OCI-LY3 (cell line): ENCODE data around the gene SSC5D.
"Not testable (repeated sequence)": the region's sequence is repeated elsewhere in the genome, so short reads cannot be mapped to it uniquely, and the experiment has no call there.

Experiments
- H2AFZ ChIP-seq: fragments of 200-600, 300-600 bp; shearing (Covaris generic); 2 replicates; pipeline ENCODE4 v1.6.0; 2014; ENCODE audit warnings: antibody characterized with exemption, low read depth, low read length
- H3K27ac ChIP-seq: fragments of 200-600, 300-600 bp; sonication (generic); 2 replicates; pipeline ENCODE4 v1.5.1; 2014; ENCODE audit warnings: mild to moderate bottlenecking, low read length, moderate library complexity, mixed read lengths
- H3K27me3 ChIP-seq: fragments of 200-600, 300-600 bp; sonication (generic); 2 replicates; pipeline ENCODE4 v1.6.1; 2014; ENCODE audit warnings: low read depth, low read length, mixed read lengths
- H3K36me3 ChIP-seq: fragments of 200-600, 300-600 bp; sonication (generic); replicated peaks from 2 replicates; pipeline ENCODE3; 2014; ENCODE audit warnings: low read depth, low read length, mixed read lengths
- H3K4me1 ChIP-seq: fragments of 300-600, 200-600 bp; sonication (generic); 2 replicates; pipeline ENCODE4 v1.6.1; 2014; ENCODE audit warnings: low read length, mixed read lengths
- H3K4me2 ChIP-seq: fragments of 200-600, 300-600 bp; sonication (generic); 2 replicates; pipeline ENCODE4 v1.6.1; 2014; ENCODE audit warnings: low read length, mixed read lengths
- H3K4me3 ChIP-seq: fragments of 300-600, 200-600 bp; sonication (generic); 2 replicates; pipeline ENCODE4 v1.5.1; 2014; ENCODE audit warnings: antibody characterized with exemption, mild to moderate bottlenecking, low read length, moderate library complexity
- H3K79me2 ChIP-seq: fragments of 300-600, 200-600 bp; shearing (Covaris generic); 2 replicates; pipeline ENCODE4 v1.6.1; 2014; ENCODE audit warnings: mild to moderate bottlenecking, low read length, mixed read lengths
- H3K9ac ChIP-seq: fragments of 300-600, 200-600 bp; shearing (Covaris generic); 2 replicates; pipeline ENCODE4 v1.6.0; 2014; ENCODE audit warnings: mild to moderate bottlenecking, low read length, moderate library complexity
- H3K9me3 ChIP-seq: fragments of 200-600, 300-600 bp; shearing (Covaris generic); 2 replicates; pipeline ENCODE4 v1.6.1; 2014; ENCODE audit warnings: low read length, mixed read lengths; ENCODE audit not compliant: insufficient read depth
- H4K20me1 ChIP-seq: fragments of 200-600, 300-600 bp; sonication (generic); 2 replicates; pipeline ENCODE4 v1.6.1; 2016; ENCODE audit warnings: low read length, mixed read lengths; ENCODE audit not compliant: insufficient read depth
- EZH2phosphoT487 ChIP-seq: fragments of 200-600 bp; shearing (Covaris generic); IDR thresholded peaks from 2 replicates; pipeline ENCODE4 v1.6.1; 2018; ENCODE audit warnings: antibody characterized with exemption, mixed run types, low read depth
- TF ChIP-seq, protein P1 (sequence below): fragments of 200-600, 300-600 bp; sonication (generic); IDR thresholded peaks from 2 replicates; pipeline ENCODE4 v1.5.1; 2014; ENCODE audit warnings: antibody characterized with exemption, low read length, low read depth

Gene SSC5D

DNA sequence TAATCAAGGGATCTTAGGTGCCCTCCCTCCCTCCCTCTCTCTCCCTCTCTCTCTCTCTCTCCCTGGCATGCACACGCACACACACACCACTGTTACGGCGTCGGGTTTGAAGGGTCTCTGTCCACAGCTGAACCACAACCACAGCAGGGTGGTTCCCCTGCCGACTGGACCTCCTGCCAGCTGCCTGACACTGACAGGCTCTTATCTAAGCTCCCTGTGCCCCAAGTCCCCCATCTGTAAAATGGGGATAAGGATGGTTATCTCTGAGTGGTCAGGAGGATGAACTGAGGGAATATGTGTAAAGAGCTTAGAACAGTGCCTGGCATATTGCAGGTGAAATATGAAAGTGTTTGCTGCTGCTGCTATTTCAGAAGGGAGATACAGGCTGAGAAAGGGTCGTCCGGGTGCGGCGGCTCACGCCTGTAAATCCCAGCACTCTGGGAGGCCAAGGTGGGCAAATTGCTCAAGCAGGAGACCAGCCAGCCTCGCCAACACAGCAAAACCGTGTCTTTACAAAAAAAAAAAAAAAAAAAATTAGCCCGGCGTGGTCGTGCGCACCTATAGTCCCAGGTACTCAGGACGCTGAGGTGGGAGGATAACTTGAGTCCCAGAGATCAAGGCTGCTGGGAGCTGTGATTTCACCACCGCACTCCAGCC lies 44.3 kb upstream of the SSC5D start:
- H3K4me2 ChIP-seq = no peak overlapping the region
- no peak overlapping the region for H3K9ac ChIP-seq
- H3K79me2 ChIP-seq = no peaks in the 10 kb centered on the region
- no peak for TF ChIP-seq EZH2phosphoT487
- TF ChIP-seq, protein P1, sequence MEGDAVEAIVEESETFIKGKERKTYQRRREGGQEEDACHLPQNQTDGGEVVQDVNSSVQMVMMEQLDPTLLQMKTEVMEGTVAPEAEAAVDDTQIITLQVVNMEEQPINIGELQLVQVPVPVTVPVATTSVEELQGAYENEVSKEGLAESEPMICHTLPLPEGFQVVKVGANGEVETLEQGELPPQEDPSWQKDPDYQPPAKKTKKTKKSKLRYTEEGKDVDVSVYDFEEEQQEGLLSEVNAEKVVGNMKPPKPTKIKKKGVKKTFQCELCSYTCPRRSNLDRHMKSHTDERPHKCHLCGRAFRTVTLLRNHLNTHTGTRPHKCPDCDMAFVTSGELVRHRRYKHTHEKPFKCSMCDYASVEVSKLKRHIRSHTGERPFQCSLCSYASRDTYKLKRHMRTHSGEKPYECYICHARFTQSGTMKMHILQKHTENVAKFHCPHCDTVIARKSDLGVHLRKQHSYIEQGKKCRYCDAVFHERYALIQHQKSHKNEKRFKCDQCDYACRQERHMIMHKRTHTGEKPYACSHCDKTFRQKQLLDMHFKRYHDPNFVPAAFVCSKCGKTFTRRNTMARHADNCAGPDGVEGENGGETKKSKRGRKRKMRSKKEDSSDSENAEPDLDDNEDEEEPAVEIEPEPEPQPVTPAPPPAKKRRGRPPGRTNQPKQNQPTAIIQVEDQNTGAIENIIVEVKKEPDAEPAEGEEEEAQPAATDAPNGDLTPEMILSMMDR = no peak
- H3K4me3 ChIP-seq = no peak overlapping the region
- H3K4me1 ChIP-seq = no peaks in the 10 kb centered on the region
- H2AFZ ChIP-seq = no peak overlapping the region
- H3K27ac ChIP-seq = no peak overlapping the region
- H3K36me3 ChIP-seq = no peaks in the 10 kb centered on the region
- no peaks in the 10 kb centered on the region for H3K9me3 ChIP-seq
- no peaks in the 10 kb centered on the region for H4K20me1 ChIP-seq
- H3K27me3 ChIP-seq = no peaks in the 10 kb centered on the region

DNA sequence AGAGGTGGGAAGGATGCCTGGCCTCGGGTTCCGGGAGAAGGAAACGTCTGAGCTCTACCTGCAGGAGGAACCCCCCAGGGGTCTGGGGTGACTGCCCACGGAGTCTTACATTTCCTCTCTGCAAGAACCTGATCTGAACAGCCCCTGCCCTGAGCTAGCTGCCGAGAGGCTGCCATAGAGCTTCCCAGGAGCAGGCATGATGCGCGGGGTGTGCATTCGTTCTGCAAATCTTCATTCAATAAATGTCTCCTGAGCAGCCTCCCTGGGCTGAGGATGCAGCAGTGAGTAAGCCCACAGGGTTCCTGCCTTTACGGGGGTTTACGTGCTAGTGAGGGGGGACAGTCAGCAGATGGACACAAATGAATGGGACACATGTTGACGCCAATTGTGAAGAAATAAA lies 43.6 kb upstream of the SSC5D start:
- no peak overlapping the region for H2AFZ ChIP-seq
- H3K4me1 ChIP-seq = no peaks in the 10 kb centered on the region
- H3K4me3 ChIP-seq = no peak overlapping the region

DNA sequence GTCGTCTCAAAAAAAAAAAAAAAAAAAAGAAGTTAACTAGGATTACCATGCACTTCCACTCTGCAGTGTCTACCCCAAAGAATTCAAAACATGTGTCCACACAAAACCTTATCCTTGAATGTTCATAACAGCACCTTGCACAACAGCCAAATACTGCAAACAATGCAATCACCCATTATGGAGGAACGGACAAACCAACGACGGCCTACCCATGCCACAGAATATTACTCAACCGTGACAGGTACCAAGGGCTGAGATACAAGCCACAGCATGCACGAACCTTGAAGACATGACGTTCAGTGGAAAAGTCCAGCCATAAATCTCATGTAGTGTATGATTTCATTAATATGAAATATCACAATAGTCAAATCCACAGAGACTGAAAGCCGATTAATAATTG lies 42.2 kb upstream of the SSC5D start:
- no peaks in the 10 kb centered on the region for H3K36me3 ChIP-seq
- no peak overlapping the region for H3K9ac ChIP-seq
- no peaks in the 10 kb centered on the region for H4K20me1 ChIP-seq
- no peaks in the 10 kb centered on the region for H3K4me1 ChIP-seq
- no peaks in the 10 kb centered on the region for H3K9me3 ChIP-seq
- no peak overlapping the region for H2AFZ ChIP-seq
- no peak overlapping the region for H3K4me3 ChIP-seq
- no peaks in the 10 kb centered on the region for H3K79me2 ChIP-seq
- TF ChIP-seq, protein P1 = no peak
- no peak for TF ChIP-seq EZH2phosphoT487
- no peaks in the 10 kb centered on the region for H3K27me3 ChIP-seq
- no peak overlapping the region for H3K4me2 ChIP-seq
- H3K27ac ChIP-seq = no peak overlapping the region

More for the DNA sequence above, 43.6 kb upstream of the SSC5D start:
- H3K79me2 ChIP-seq = no peaks in the 10 kb centered on the region
- no peaks in the 10 kb centered on the region for H4K20me1 ChIP-seq
- no peaks in the 10 kb centered on the region for H3K9me3 ChIP-seq
- H3K9ac ChIP-seq = no peak overlapping the region
- TF ChIP-seq, protein P1 = no peak
- TF ChIP-seq EZH2phosphoT487 = no peak
- H3K27ac ChIP-seq = no peak overlapping the region
- no peaks in the 10 kb centered on the region for H3K36me3 ChIP-seq
- no peaks in the 10 kb centered on the region for H3K27me3 ChIP-seq
- no peak overlapping the region for H3K4me2 ChIP-seq

DNA sequence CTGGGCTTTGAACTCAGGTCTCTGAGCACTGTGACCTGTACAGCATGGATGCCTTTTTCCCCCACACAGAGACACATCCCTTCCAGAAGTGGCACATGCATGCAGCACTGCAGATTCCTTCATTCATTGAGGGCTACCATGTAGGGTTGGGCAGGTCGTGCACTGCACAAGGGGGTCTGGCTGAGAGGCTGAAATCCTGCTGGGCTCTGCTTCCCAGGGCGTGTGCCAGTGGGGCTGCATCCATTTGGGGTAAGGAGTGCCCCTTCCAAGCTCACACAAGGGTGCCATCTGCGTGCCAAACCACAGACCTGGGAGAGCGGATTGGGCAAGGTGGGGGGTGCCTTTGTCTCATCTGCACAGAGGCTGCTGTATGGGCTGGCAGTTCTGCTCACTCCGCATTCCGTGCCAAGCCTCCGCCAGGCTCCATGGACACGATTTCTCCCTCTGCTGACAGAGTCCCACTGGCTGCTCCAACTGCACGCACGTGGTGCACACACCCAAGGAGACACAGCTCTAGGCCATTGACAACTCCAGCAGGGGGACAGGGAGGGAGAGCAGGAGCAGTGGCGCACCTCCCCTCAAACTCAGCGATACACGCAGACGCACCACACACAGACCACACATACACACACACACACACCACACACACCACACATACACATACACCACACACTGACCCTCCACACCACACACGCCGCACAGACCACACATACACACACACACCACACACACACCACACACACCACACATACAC lies 40.6 kb upstream of the SSC5D start:
- Histone ChIP-seq H3K27ac (no peak overlapping the region), H3K4me2 (no peak overlapping the region), H4K20me1 (no peaks in the 10 kb centered on the region), H2AFZ (no peak overlapping the region), H3K9me3 (no peaks in the 10 kb centered on the region), H3K4me1 (no peaks in the 10 kb centered on the region), H3K27me3 (no peaks in the 10 kb centered on the region), H3K79me2 (no peaks in the 10 kb centered on the region), H3K9ac (no peak overlapping the region), H3K36me3 (no peaks in the 10 kb centered on the region), H3K4me3 (no peak overlapping the region)
- TF ChIP-seq, protein P1 = no peak
- no peak for TF ChIP-seq EZH2phosphoT487

DNA sequence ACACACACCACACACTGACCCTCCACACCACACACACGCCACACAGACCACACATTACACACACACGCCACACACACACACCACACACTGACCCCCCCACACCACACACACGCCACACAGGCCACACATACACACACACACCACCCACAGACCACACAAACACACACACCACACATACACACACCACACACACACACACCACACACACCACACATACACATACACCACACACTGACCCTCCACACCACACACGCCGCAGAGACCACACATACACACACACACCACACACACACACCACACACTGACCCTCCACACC lies 40.1 kb upstream of the SSC5D start:
- not testable (repeated sequence) for H3K27me3 ChIP-seq, H3K36me3 ChIP-seq, H3K9me3 ChIP-seq, H3K4me3 ChIP-seq, H3K27ac ChIP-seq, H3K79me2 ChIP-seq, H2AFZ ChIP-seq, H3K4me2 ChIP-seq, H3K4me1 ChIP-seq, H3K9ac ChIP-seq, H4K20me1 ChIP-seq
